ENCODE measurements around the gene DPYSL5. TPM values are rescaled to one million over a fixed set of nuclear protein-coding genes. Genes with fewer than 3 reads are reported as not detected.
A peak's percentile ranks its signal among the peaks of the same experiment; 100 is the strongest.

DPYSL5 gene
- total RNA-seq, 1 donor: not detected

DNA sequence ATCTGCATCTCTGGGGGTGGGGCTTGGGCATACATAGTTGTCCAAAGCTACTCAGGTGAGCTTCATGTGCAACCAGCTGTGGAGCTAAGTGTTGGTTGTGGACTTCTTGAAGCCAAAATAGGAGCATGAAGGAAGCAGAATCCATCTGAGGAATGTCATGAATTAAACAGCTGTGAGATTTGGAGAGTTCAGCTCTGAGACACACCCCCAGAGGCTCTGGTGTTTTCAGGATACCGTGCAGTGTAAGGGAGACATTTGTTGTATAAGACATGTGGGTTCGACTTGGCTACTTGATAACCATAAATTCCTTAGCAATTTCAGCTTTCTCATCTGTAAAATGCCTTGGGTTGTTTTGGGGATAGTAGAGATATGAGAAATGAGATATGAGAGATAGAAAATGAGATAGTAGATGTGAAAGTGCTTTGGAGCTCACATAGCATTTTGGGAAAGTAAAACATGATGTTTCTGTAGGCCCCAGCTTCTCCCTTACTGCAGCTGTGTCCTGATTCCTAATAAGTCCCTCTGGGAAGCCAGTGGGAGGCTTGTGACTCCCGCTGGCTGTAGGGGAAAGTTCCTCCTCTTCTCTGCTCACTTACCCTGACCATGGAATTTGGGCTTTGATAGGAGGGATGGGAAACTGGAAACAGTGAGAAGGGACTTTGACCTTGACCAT lies 50.0 kb downstream of the DPYSL5 start:
- H3K4me3 ChIP-seq (ENCODE audit: low read depth, low read length): no peak overlapping the region
- no peak for DNase-seq (ENCODE audit: low read depth)
- TF ChIP-seq CTCF (IDR thresholded peaks at IDR 0.05; ENCODE audit: insufficient read depth, low read length): no peak

- no peak overlapping the region for H3K4me3 ChIP-seq (ENCODE audit: low read depth, low read length)
- no peak for DNase-seq (ENCODE audit: low read depth)
- no peak for TF ChIP-seq CTCF (IDR thresholded peaks at IDR 0.05; ENCODE audit: insufficient read depth, low read length)
These were observed 50.6 kb downstream of the DPYSL5 start for GRCh38 chr2:26898480-26899078.

DNA sequence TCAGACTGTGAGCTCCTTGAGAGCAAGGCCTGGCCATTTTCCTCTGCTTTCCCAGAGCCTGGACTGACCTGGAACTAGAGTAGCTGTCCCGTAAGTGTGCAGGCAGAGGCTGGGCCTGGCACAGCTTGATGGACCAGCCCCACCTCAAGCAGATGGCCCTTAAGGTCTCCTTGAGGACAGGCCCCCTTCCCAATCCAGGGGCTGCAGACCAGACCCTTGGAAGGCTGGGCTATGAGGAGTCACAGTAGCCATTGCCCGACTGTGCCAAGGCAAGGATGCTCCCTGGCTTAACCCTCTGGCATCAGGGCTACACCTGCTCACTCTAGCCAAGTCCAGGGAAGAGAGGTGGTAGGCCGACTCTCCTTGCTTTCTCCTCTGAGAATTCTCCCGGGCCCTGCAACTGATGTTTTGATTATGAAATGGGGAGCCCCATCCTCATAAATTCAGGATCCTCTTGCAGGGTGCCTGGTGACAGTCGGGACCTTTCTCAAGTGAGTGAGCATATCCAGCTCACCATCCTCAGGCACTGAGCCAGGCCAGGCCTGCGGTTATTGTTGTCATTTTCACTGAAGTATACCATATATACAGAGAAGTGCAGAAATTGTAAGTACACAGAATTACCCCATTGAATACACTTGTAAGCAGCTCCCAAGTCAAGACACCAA lies 51.7 kb downstream of the DPYSL5 start:
- no peak for DNase-seq (ENCODE audit: low read depth)
- no peak overlapping the region for H3K4me3 ChIP-seq (ENCODE audit: low read depth, low read length)
- TF ChIP-seq CTCF (IDR thresholded peaks at IDR 0.05; ENCODE audit: insufficient read depth, low read length): no peak

- TF ChIP-seq CTCF (IDR thresholded peaks at IDR 0.05; ENCODE audit: insufficient read depth, low read length): no peak
- no peak for DNase-seq (ENCODE audit: low read depth)
- no peak overlapping the region for H3K4me3 ChIP-seq (ENCODE audit: low read depth, low read length)
These were observed 52.9 kb downstream of the DPYSL5 start for GRCh38 chr2:26900831-26901321.

- no peak for TF ChIP-seq CTCF (IDR thresholded peaks at IDR 0.05; ENCODE audit: insufficient read depth, low read length)
- DNase-seq (ENCODE audit: low read depth): peak; percentile 19
- no peak overlapping the region for H3K4me3 ChIP-seq (ENCODE audit: low read depth, low read length)
These were observed 53.6 kb downstream of the DPYSL5 start for GRCh38 chr2:26901326-26902183.

DNA sequence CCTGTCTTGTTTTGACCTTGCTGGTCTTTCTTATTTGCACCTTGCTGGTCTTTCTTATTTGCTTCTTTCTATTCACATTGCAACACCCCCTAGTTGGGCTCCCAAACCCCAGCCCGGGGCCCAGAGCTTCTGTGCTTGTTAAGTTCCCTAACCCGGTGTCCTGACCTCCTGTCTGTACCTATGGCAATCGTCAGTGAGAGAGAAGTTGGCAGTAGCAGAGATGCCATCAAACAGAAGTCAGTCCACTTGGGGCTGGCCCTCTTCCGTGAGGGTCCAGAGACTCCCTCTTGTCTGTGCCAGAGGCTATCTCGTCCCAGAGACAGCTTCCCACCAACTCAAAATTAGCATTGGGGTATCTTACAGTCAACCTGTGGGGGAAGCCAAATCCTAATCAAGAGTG lies 55.7 kb downstream of the DPYSL5 start:
- no peak for TF ChIP-seq CTCF (IDR thresholded peaks at IDR 0.05; ENCODE audit: insufficient read depth, low read length)
- no peak overlapping the region for H3K4me3 ChIP-seq (ENCODE audit: low read depth, low read length)
- no peak for DNase-seq (ENCODE audit: low read depth)

Data from fibroblast of the aortic adventitia (primary cell).